GM19328 (cell line): ENCODE results near the gene ANKRD28.
"Not testable (repeated sequence)": the region's sequence is repeated elsewhere in the genome, so short reads cannot be mapped to it uniquely, and the experiment has no call there.

Experiments
- ATAC-seq: cut with Tn5 transposase; IDR thresholded peaks from one replicate; pipeline ENCODE4 v1.9.1; 2021; ENCODE audit warnings: mild to moderate bottlenecking, moderate library complexity; ENCODE audit not compliant: unreplicated experiment

Gene ANKRD28

GRCh38 chr3:15778332-15778858 lies 19.4 kb downstream of the ANKRD28 start:
- ATAC-seq, result no peak

DNA sequence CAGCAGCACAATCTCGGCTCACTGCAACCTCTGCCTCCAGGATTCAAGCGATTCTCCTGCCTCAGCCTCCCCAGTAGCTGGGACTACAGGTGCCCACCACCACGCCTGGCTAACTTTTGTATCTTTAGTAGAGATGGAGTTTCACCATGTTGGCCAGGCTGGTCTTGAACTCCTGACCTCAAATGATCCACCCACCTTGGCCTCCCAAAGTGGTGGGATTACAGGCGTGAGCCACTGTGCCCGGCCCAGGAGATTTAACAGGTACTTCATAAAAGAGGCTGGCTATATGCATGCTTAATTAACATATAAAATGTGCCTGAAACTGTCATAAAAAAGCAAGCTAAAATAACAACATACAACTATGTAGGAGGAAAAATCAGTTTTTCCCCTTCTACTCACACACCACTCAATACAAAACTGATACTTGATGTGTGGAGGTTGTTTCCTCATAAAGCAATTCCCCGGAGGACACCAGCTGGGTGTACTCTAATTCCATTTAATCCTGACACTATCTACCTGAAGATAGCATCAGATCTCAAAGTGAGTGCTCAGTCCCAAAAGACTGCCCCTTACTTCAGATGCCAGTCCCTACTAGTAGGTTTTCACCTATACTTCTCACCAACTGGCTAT lies 22.7 kb downstream of the ANKRD28 start:
- peak; percentile 60 for ATAC-seq

DNA sequence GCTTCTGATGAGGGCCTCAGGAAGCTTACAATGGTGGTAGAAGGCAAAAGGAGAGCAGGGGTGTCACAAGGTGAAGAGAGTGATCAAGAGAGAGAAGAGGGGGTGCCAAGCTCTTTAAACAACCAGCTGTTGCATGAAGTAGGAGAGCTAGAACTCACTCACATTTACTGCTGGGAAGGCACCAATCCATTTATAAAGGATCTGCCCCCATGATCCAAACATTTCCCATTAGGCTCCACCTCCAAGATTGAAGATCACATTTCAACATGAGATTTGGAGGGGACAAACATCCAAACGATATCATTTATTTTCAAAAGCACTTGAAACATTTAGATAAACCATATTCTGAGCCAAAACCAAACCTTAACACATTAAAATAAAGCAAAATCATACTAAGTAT lies 26.3 kb downstream of the ANKRD28 start:
- ATAC-seq, result no peak

- peak; percentile 56 for ATAC-seq
Measured at GRCh38 chr3:15769256-15769915, 28.4 kb downstream of the ANKRD28 start.

DNA sequence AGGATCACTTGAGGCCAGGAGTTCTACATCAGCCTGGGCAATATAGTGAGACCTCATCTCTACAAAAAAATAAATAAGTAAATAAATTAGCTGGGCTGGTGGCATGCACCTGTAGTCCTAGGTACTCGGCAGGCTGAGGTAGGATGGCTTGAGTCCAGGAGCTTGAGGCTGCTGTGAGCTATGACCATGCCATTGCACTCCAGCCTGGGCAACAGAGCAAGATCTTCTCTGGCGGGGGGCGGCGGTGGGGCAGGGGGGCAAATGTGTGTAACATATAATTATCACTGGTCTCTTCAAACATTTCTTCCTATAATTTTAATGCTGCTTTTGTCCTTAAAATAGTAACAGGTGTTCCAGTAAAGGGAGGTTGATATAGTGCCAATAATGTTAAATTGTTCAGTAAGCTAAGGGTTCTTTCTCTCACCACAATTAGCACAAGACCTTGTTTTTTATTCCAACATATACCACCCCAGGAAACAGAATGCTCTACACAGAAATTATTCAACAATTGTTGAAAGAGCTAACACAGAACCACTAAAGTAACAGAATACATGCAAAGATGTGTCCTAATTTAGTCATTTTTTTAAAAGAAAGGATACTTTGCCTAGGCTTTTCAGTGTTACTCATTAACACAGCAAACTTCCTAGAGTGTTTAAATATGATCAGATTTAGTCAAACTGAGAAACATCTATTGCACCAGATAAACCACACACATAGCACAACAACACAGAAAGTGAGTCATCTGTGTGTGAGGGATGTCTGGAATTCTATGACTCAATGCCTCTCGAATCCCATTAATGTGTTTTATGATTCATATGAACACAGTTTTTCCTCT lies 29.1 kb downstream of the ANKRD28 start:
- no peak for ATAC-seq

- ATAC-seq, result no peak
Measured at GRCh38 chr3:15766406-15766805, 31.4 kb downstream of the ANKRD28 start.

DNA sequence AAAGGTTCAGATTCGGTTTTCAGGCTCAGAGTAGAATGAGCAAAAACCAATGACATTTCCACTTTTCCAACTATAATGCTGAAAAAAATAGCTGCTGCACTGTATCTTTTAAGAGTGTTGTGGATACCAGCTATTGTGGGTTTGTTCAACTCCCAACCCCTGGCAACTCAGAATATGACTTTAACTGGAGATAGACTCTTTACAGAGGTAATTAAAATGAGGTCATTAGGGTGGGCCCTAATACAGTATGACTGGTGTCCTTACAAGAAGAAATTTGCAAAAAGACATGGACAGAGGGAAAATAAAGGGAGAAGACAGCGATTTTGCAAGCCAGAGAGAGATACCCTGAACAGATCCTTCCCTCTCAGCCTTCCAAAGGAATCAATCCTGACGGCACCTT lies 39.5 kb downstream of the ANKRD28 start:
- ATAC-seq, result no peak

GRCh38 chr3:15757824-15758223 lies 40.0 kb downstream of the ANKRD28 start:
- no peak for ATAC-seq

- no peak for ATAC-seq
Measured at GRCh38 chr3:15756505-15756904, 41.3 kb downstream of the ANKRD28 start.

GRCh38 chr3:15755780-15756179 lies 42.0 kb downstream of the ANKRD28 start:
- ATAC-seq, result no peak

DNA sequence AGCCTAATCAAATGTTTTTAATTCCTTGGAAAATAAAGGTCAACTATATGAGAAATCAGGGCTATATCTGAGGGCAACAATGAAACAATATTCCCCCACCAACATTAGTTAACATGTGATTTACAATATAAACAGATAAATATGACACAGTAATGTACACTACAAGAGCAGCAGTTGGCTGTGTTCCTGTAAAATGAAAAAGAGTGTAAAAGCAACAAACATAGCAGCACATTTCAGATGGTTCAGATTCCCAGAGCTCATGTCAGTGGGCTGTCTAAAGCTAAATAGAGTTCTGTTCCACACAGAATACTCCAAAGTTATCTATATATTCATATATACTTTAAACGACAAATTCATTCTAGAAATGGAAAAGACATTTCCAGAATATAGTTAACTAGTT lies 42.6 kb downstream of the ANKRD28 start:
- no peak for ATAC-seq

DNA sequence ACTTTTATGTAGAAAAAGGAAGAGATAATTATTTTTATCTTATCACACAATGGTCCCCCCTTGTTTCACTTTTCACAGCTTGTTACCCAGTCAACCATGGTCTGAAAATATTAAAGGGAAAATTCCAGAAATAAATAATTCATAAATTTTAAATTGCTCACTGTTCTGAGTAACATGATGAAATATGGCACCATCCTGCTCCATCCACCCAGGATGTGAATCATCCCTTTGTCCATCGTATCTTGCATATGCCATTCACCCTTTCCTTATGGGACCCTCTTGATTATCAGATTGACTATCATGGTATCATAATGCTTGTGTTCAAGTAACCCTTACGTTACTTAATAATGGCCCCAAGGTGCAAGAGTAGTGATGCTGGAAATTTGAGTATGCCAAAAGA lies 43.7 kb downstream of the ANKRD28 start:
- no peak for ATAC-seq

DNA sequence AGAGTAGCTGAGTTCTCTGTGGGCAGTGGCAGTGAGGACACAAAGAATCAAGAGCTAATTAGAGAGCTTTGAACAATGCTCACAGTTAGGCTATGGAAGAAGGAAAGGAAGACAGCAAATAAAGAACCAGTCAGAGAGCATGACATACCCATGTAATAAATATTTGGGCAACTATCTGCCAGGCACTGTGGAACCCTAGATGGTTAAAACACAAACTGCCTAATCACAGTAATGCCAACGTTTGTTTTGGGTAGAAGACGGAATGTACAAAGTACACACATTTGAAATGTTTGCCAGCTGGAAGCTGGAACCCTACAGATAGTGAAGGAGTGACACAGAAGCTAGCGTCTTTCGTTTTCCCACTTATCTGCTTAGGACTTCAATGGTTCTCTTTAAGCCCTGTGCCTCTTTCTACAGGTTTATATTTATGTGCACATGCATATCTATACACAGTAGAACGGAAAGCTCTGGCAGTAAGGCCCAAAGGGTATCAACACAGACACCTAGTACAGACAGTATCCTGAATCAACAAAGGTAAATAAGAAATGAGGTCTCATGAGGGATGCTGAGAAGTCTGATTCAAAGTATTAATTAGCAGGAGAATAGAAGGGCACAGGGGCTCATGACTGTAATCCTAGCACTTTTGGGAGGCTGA lies 44.6 kb downstream of the ANKRD28 start:
- ATAC-seq, result no peak

DNA sequence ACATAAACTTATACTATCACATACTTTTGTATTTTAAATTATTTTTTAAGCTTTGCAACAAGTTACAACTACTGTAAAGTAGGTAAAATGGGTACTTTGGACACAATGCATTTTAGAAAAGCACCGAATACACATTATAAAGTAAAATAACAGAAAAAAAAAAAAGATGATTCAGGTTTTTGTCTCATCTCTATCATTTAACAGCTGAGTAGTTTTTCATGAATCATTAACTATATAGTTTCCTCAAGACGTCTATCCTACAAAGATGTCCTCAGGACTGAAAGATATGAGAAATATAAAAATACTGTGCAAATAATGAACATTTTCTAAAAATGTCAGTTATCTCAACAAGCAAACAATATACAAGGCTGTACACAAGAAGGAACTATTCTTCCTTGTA lies 46.9 kb downstream of the ANKRD28 start:
- no peak for ATAC-seq

- no peak for ATAC-seq
Measured at GRCh38 chr3:15750143-15750542, 47.6 kb downstream of the ANKRD28 start.

GRCh38 chr3:15745896-15746295 lies 51.9 kb downstream of the ANKRD28 start:
- ATAC-seq, result not testable (repeated sequence)

DNA sequence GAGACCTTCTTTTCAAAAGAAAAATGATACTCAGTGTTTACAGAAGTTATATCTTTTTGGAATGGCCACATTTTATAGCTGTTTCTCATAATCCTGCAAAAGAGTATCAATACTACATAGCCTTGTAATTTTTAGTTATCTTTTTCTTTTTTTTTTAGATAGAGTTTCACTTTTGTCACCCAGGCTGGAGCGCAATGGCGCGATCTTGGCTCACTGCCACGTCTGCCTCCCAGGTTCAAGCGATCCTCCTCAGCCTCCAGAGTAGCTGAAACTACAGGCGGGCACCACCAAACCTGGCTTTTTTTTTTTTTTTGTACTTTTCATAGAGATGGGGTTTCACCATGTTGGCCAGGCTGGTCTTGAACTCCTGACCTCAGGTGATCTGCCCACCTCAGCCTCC lies 53.6 kb downstream of the ANKRD28 start:
- ATAC-seq, result no peak

DNA sequence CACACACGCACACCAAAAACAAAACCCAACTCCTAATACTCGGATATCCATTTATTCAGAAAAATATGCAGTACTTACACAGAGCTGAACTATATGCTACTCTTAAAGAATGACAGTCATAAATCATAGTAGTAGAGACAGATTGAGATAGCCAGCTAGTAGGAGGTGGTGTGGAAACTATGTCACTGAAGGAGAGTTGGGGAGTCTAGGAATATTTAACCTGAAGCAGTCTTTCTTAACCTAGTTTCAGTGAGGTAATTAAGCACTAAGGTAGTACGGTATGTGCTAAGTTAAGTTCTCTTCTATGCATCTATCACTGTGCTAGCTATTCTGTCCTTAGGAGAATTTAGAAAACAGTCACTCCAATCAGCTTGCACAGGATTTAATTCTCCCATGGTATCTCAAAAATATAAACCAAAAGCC lies 54.2 kb downstream of the ANKRD28 start:
- no peak for ATAC-seq

GRCh38 chr3:15742236-15742635 lies 55.5 kb downstream of the ANKRD28 start:
- ATAC-seq, result not testable (repeated sequence)

DNA sequence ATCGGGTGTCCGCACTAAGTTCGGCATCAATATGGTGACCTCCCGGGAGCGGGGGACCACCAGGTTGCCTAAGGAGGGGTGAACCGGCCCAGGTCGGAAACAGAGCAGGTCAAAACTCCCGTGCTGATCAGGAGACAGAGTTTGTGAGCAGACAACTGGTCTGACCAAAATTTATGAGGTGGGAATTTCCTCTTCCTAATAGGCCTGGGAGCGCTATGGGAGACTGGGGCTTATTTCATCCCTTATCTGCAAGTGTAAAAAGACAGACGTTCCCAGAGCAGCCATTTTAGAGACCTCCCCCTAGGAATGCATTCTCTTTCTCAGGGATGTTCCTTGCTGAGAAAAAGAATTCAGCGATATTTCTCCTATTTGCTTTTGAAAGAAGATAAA lies 59.2 kb downstream of the ANKRD28 start:
- not testable (repeated sequence) for ATAC-seq

DNA sequence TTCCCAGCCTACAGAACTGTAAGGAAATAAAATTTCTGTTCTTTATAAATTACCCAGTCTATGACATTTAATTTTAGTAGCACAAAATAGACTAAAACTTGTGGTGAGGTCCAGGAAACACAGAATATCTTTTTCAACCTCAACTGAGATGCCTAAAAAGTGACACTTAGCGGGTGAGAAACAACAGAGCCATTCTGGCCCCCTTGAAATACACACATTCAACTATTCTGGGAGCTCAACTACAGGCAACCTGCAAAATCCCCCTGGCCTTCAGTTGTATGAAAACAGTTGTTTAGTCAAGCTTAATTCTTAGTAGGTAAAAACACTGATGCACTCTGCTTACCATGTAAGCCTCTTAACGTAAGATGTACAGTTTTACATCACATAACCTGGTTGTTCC lies 66.8 kb downstream of the ANKRD28 start:
- no peak for ATAC-seq
